Sigmoid colon (tissue), 7 donors: ENCODE measurements around the gene TCF7L1. TPM values are rescaled to one million over a fixed set of nuclear protein-coding genes. Genes with fewer than 3 reads are reported as not detected.

Experiments
- DNase-seq: peaks from one replicate; pipeline ENCODE4 v3.0.0-alpha.2; 2019
- H3K27ac ChIP-seq, 4 donors: fragments of 200-600 bp; sonication (generic); one replicate each; pipeline ENCODE4 v1.5.1; 2016 to 2019; ENCODE audit warnings: mild to moderate bottlenecking in 1 of 4
- H3K27me3 ChIP-seq, 3 donors: fragments of 200-600 bp; sonication (generic); one replicate each; pipeline ENCODE4 v1.5.1; 2019; ENCODE audit warnings: mild to moderate bottlenecking in 1 of 3
- H3K36me3 ChIP-seq, 4 donors: fragments of 200-600 bp; sonication (generic); one replicate each; pipeline ENCODE4 v1.5.1; 2016 to 2019
- H3K4me1 ChIP-seq, 4 donors: fragments of 200-600 bp; sonication (generic); one replicate each; pipeline ENCODE4 v1.5.1; 2017 to 2019
- H3K4me3 ChIP-seq, 4 donors: fragments of 200-600 bp; sonication (generic); one replicate each; pipeline ENCODE4 v1.5.1; 2017 to 2019; ENCODE audit warnings: mild to moderate bottlenecking in 2 of 4, moderate library complexity in 1 of 4
- H3K9me3 ChIP-seq, 4 donors: fragments of 200-600 bp in 3 of 4; sonication (generic) in 3 of 4; one replicate each; pipeline versions ENCODE4 v1.5.1 to v1.6.1; 2013 to 2019
- CTCF ChIP-seq, 4 experiments: fragments of 450-650 bp in 3 of 4; fragments of 200-600 bp in 1 of 4; IDR thresholded peaks; one replicate each; pipeline ENCODE4 v1.5.1; 2016 to 2019; ENCODE audit warnings: antibody characterized with exemption in 4 of 4, mild to moderate bottlenecking in 3 of 4, moderate library complexity in 2 of 4
- EP300 ChIP-seq, 4 donors: sonication (generic); formaldehyde crosslinking; IDR thresholded peaks; one replicate each; pipeline ENCODE4 v1.6.1; 2017; ENCODE audit warnings: antibody characterized with exemption in 4 of 4
- POLR2A ChIP-seq, 2 donors: fragments of 450-650 bp; IDR thresholded peaks; one replicate each; pipeline ENCODE4 v1.6.1; 2016; ENCODE audit warnings: antibody characterized with exemption in 2 of 2, mild to moderate bottlenecking in 2 of 2, moderate library complexity in 2 of 2
- POLR2AphosphoS5 ChIP-seq, 4 donors: sonication (generic); formaldehyde crosslinking; IDR thresholded peaks; one replicate each; pipeline ENCODE4 v1.6.1; 2017; ENCODE audit warnings: antibody characterized with exemption in 4 of 4
- WGBS, 2 donors: extraction: QIAGEN DNeasy Blood & Tissue Kit; methylation state at CpG; one replicate each; pipeline ENCODE4 v1.1.7; 2013; 5-methylcytosine and 5-hydroxymethylcytosine counted together
- intact Hi-C: fragments of 100-400 bp; cut with DNase I; formaldehyde crosslinking; loops from one replicate; pipeline ENCODE4 v1.15.1; 2023
- polyA plus RNA-seq, 3 donors: library from polyadenylated mRNA; stranded (reverse); fragments of 200-250 nt; gene quantifications; one replicate each; pipeline ENCODE4 v1.2.3, GENCODE V29; 2013
- total RNA-seq, 4 donors: library from RNA; depleted of rRNA; stranded (reverse); fragments of >200 nt; gene quantifications; one replicate each; pipeline ENCODE4 v1.1.0, GENCODE V29; 2016
- donor health status: healthy with polysubstance abuse.
- donor health status: Bipolar disorder and iron deficiency.
- donor health status: healthy.

The TCF7L1 gene
- total and polyA plus RNA-seq, 7 donors = 1.2 to 15.2 (median 4.0) TPM

- intact Hi-C loops = no loop called here
- no peaks in the 10 kb centered on the region for H3K9me3 ChIP-seq
- H3K36me3 ChIP-seq = no peaks in the 10 kb centered on the region
- no peaks in the 10 kb centered on the region for H3K27me3 ChIP-seq
- no peak overlapping the region for H3K27ac ChIP-seq
- peaks cover 0 to 50% (median 36%) of the 10 kb centered on the region in 4 donors for H3K4me1 ChIP-seq
- WGBS, 2 donors = 73 to 82% methylated on average over 11 of the region's 11 CpGs
- no peak for DNase-seq
- no peak for TF ChIP-seq CTCF (IDR thresholded peaks at IDR 0.05)
- TF ChIP-seq POLR2A (IDR thresholded peaks at IDR 0.05) = no peak
- no peak for TF ChIP-seq EP300 (IDR thresholded peaks at IDR 0.05)
- TF ChIP-seq POLR2AphosphoS5 (IDR thresholded peaks at IDR 0.05) = no peak
- H3K4me3 ChIP-seq = no peak overlapping the region
Measured at GRCh38 chr2:85254540-85255300, 121.5 kb downstream of the TCF7L1 start.

- Histone ChIP-seq H3K4me1 (peaks cover 0 to 48% (median 34%) of the 10 kb centered on the region in 4 donors), H3K27ac (peak overlapping the region in 3 of 4 donors; percentile 1 to 76 (median 18)), H3K4me3 (peak overlapping the region in 1 of 4 donors; percentile 30), H3K36me3 (no peaks in the 10 kb centered on the region), H3K27me3 (no peaks in the 10 kb centered on the region), H3K9me3 (no peaks in the 10 kb centered on the region)
- TF ChIP-seq POLR2AphosphoS5 (IDR thresholded peaks at IDR 0.05) (no peak), POLR2A (IDR thresholded peaks at IDR 0.05) (no peak), EP300 (IDR thresholded peaks at IDR 0.05) (no peak), CTCF (IDR thresholded peaks at IDR 0.05) (no peak)
- intact Hi-C loops = no loop called here
- 56 to 88% methylated on average over 6 of the region's 6 CpGs for WGBS, 2 donors
- no peak for DNase-seq
Measured at GRCh38 chr2:85255456-85255812, 122.2 kb downstream of the TCF7L1 start.

GRCh38 chr2:85255813-85256594 is 122.8 kb downstream of the TCF7L1 start:
- intact Hi-C loops = no loop called here
- TF ChIP-seq POLR2AphosphoS5 (IDR thresholded peaks at IDR 0.05) (no peak), CTCF (IDR thresholded peaks at IDR 0.05) (no peak), EP300 (IDR thresholded peaks at IDR 0.05) (no peak), POLR2A (IDR thresholded peaks at IDR 0.05) (no peak)
- Histone ChIP-seq H3K27ac (peak overlapping the region; percentile 1 to 76 (median 34)), H3K4me1 (peaks cover 0 to 48% (median 34%) of the 10 kb centered on the region in 4 donors), H3K36me3 (no peaks in the 10 kb centered on the region), H3K27me3 (no peaks in the 10 kb centered on the region), H3K4me3 (peak overlapping the region in 3 of 4 donors; percentile 19 to 36 (median 30)), H3K9me3 (no peaks in the 10 kb centered on the region)
- 62 to 69% methylated on average over 23 of the region's 23 CpGs for WGBS, 2 donors
- no peak for DNase-seq

GRCh38 chr2:85257359-85257969 is 124.3 kb downstream of the TCF7L1 start:
- DNase-seq = no peak
- Histone ChIP-seq H3K27me3 (no peaks in the 10 kb centered on the region), H3K4me3 (no peak overlapping the region), H3K4me1 (peaks cover 0 to 48% (median 34%) of the 10 kb centered on the region in 4 donors), H3K36me3 (no peaks in the 10 kb centered on the region), H3K9me3 (no peaks in the 10 kb centered on the region), H3K27ac (peak overlapping the region; percentile 21 to 76 (median 39))
- 76 to 77% methylated on average over 12 of the region's 12 CpGs for WGBS, 2 donors
- intact Hi-C loops = no loop called here
- TF ChIP-seq POLR2A (IDR thresholded peaks at IDR 0.05) = no peak
- TF ChIP-seq POLR2AphosphoS5 (IDR thresholded peaks at IDR 0.05) = peak in 1 of 4 donors; percentile 27
- no peak for TF ChIP-seq EP300 (IDR thresholded peaks at IDR 0.05)
- no peak for TF ChIP-seq CTCF (IDR thresholded peaks at IDR 0.05)
